Measurements from ENCODE around the gene AQP2. TPM values are rescaled to one million over a fixed set of nuclear protein-coding genes. Genes with fewer than 3 reads are reported as not detected.
A peak's percentile ranks its signal among the peaks of the same experiment; 100 is the strongest.

Gene AQP2
- polyA plus RNA-seq, 1 of the 3 experiments (the other 2 are of a cell fraction): not detected

DNA sequence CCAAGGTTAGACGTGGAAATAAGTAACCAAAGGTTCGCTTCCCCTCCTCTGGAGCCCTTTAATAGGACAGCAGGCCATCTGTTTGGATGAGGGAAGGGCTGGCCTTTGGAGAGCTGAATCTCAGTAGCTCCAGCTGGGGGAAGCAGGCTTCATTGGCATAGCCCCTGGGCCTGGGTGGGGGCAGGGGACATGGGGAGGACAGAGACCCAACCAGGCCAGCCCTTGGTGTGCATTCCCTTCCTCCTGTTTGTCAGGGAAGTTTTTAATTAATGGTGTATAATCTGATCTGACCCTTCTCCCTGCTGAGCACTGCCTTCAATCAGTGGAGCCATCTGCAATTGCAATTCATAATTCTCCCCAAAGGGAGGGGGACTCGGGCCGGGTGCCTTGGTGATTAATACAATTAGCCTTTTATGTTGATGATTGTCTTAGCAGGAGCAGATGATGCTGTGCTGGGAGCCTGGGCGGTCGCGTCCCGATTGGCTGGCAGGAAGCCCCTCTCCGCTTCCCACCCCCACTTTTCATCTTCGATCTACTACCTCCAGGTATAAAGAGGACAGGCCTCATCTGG lies 28.6 kb downstream of the AQP2 start (continued):
- TF ChIP-seq RXRA (IDR thresholded peaks at IDR 0.05; ENCODE audit: borderline replicate concordance, low read depth) (no peak), POLR2AphosphoS5 (IDR thresholded peaks at IDR 0.05; ENCODE audit: low read depth, low read length) (peak; percentile 30; the same call in 1 of the 2 replicates), SMC3 (IDR thresholded peaks at IDR 0.05; ENCODE audit: low read depth, low read length) (peak; percentile 14; the same call in 1 of the 2 replicates), CHD2 (IDR thresholded peaks at IDR 0.05; ENCODE audit: low read length, partially characterized antibody) (peak; percentile 95), GATA2 (CRISPR knock-in tag; IDR thresholded peaks at IDR 0.05) (peak; percentile 98)
- TF ChIP-seq, protein P1, sequence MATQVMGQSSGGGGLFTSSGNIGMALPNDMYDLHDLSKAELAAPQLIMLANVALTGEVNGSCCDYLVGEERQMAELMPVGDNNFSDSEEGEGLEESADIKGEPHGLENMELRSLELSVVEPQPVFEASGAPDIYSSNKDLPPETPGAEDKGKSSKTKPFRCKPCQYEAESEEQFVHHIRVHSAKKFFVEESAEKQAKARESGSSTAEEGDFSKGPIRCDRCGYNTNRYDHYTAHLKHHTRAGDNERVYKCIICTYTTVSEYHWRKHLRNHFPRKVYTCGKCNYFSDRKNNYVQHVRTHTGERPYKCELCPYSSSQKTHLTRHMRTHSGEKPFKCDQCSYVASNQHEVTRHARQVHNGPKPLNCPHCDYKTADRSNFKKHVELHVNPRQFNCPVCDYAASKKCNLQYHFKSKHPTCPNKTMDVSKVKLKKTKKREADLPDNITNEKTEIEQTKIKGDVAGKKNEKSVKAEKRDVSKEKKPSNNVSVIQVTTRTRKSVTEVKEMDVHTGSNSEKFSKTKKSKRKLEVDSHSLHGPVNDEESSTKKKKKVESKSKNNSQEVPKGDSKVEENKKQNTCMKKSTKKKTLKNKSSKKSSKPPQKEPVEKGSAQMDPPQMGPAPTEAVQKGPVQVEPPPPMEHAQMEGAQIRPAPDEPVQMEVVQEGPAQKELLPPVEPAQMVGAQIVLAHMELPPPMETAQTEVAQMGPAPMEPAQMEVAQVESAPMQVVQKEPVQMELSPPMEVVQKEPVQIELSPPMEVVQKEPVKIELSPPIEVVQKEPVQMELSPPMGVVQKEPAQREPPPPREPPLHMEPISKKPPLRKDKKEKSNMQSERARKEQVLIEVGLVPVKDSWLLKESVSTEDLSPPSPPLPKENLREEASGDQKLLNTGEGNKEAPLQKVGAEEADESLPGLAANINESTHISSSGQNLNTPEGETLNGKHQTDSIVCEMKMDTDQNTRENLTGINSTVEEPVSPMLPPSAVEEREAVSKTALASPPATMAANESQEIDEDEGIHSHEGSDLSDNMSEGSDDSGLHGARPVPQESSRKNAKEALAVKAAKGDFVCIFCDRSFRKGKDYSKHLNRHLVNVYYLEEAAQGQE (IDR thresholded peaks at IDR 0.05; ENCODE audit: low read depth, low read length): no peak

DNA sequence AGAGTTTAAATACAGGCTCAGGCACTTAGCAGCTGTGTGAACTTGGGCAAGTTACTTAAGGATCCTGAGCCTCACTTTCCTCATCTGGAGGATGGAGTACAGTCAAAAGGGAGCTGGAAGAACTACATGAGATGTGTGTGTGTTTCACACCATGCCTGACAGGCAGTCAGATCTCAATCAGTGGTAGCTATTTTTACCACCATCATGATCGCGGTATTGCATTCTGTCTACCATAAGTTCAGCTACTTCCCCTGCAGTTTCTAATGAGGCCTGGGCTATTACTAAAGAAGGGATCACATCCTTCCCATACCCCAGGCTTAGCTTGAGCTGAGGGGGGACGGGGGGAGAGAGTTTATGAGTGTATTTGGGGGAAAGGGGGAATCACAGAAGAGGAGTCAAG lies 29.3 kb downstream of the AQP2 start:
- POLR2A ChIA-PET: interaction anchor here (0.9 to 1.9 kb wide), 2 partner anchors 37 to 111 kb away, joined by 4 to 5 read pairs; no protein-coding TSS in a partner anchor
- 90% methylated on average over 3 of the region's 3 CpGs for WGBS (ENCODE audit: low lambda C conversion rate)
- CTCF ChIA-PET: interaction anchor here (1.1 to 12.7 kb wide), 10 partner anchors 11 to 112 kb away, joined by 3 to 176 read pairs (median 20); no protein-coding TSS in a partner anchor

DNA sequence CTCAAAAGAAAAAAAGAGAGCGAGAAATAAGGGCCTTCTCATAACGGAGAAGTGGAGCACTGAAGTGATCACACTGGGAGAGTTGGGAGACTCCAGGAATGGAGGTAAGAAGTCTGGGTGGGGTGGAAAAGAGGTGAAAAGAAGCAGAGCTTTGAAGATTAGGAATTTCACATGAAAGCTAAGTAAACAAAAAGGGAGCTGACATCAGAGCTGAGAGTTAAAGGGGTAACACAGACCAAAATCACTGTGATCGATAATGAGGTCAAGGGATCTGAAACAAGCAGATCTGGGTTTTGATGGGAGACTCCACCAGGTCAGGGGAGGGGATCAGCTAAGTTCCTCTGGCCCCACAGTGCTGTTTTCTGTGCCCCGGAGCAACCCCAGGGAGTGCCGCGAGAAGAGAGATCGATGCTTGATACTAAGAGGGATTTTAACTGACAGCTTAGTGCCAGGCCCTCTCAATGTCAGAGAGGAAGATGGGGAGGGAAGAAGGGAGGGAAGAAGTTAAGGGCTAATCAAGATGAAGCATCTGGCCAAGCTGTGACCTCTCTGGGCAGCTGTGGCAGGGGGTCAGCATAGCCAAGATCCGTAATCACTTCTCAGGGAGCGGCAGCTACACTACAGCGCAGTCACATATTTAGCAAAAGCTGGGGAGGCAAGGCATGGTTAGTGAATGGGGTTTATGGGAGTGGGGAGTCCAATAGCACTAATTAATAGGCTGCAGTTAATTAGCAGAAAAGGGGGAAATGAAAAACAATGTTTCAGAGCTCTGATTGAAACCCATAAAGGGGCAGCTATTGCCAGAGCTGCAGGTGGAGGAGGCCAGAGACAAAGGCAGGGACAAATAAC lies 30.2 kb downstream of the AQP2 start:
- peak; percentile 30 for DNase-seq
- Histone ChIP-seq H3F3A (replicated peaks; ENCODE audit: insufficient read depth) (peaks cover 29% of the 10 kb centered on the region), H3K4me3 (ENCODE audit: low read depth in 2 of 2, low read length in 1 of 2) (no peak overlapping the region), H3K27ac (ENCODE audit: low read depth in 2 of 2, low read length in 1 of 2) (peak overlapping the region in 1 of 2 experiments; percentile 98; a peak in 2 of 4 replicates), H3K27me3 (ENCODE audit: insufficient read depth) (no peaks in the 10 kb centered on the region), H3K9ac (no peak overlapping the region), H3K4me2 (no peak overlapping the region), H2AFZ (ENCODE audit: low read depth) (no peak overlapping the region), H3K36me3 (replicated peaks in 1 of 2; ENCODE audit: control insufficient read depth in 1 of 2, insufficient read depth in 2 of 2, low read length in 1 of 2) (peaks cover 0 to 5% of the 10 kb centered on the region in 2 experiments), H3K79me2 (ENCODE audit: insufficient read depth) (no peaks in the 10 kb centered on the region), H3K9me3 (no peaks in the 10 kb centered on the region), H3K9me2 (no peaks in the 10 kb centered on the region), H4K20me1 (ENCODE audit: insufficient read depth) (no peaks in the 10 kb centered on the region), H3K4me1 (ENCODE audit: control insufficient read depth in 1 of 2, insufficient read depth in 2 of 2, low read depth in 1 of 2, low read length in 1 of 2) (peaks cover 20 to 83% of the 10 kb centered on the region in 2 experiments)
- POLR2A ChIA-PET: interaction anchor here (0.7 to 1.9 kb wide), 3 partner anchors 14 to 104 kb away, joined by 3 to 5 read pairs (median 3); partner anchors contain the start of gene SMARCD1
- CTCF ChIA-PET: interaction anchor here (0.8 to 12.7 kb wide), 17 partner anchors 8 to 130 kb away, joined by 3 to 176 read pairs (median 6); partner anchors contain the start of genes AQP6 and RACGAP1
- 80% methylated on average over 10 of the region's 10 CpGs for WGBS (ENCODE audit: low lambda C conversion rate)
- TF ChIP-seq JUND (IDR thresholded peaks at IDR 0.05) (no peak), MXI1 (IDR thresholded peaks at IDR 0.05; ENCODE audit: low read depth, low read length) (no peak), GATA2 (CRISPR knock-in tag; IDR thresholded peaks at IDR 0.05) (peak; percentile 68), NFIC (IDR thresholded peaks at IDR 0.05; ENCODE audit: borderline replicate concordance) (no peak), CHD2 (IDR thresholded peaks at IDR 0.05; ENCODE audit: low read length, partially characterized antibody) (peak; percentile 71), NRF1 (IDR thresholded peaks at IDR 0.05; ENCODE audit: low read depth, low read length) (no peak), MEF2A (IDR thresholded peaks at IDR 0.05; ENCODE audit: borderline replicate concordance, low read depth) (no peak), GABPA (IDR thresholded peaks at IDR 0.05; ENCODE audit: low read depth) (no peak), FOXM1 (IDR thresholded peaks at IDR 0.05; ENCODE audit: low read depth) (no peak), EP300 (IDR thresholded peaks at IDR 0.05; ENCODE audit: borderline replicate concordance in 1 of 2, low read depth in 1 of 2, low read length in 1 of 2) (peak in 1 of 2 experiments; percentile 47; a peak in 1 of 4 replicates), POLR2AphosphoS5 (IDR thresholded peaks at IDR 0.05; ENCODE audit: low read depth, low read length) (no peak)
- TF ChIP-seq, protein P2, sequence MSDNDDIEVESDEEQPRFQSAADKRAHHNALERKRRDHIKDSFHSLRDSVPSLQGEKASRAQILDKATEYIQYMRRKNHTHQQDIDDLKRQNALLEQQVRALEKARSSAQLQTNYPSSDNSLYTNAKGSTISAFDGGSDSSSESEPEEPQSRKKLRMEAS (IDR thresholded peaks at IDR 0.05; ENCODE audit: low read depth): no peak
- TF ChIP-seq, protein P3, sequence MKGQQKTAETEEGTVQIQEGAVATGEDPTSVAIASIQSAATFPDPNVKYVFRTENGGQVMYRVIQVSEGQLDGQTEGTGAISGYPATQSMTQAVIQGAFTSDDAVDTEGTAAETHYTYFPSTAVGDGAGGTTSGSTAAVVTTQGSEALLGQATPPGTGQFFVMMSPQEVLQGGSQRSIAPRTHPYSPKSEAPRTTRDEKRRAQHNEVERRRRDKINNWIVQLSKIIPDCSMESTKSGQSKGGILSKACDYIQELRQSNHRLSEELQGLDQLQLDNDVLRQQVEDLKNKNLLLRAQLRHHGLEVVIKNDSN (IDR thresholded peaks at IDR 0.05; ENCODE audit: borderline replicate concordance, low read depth): no peak
- TF ChIP-seq, protein P4, sequence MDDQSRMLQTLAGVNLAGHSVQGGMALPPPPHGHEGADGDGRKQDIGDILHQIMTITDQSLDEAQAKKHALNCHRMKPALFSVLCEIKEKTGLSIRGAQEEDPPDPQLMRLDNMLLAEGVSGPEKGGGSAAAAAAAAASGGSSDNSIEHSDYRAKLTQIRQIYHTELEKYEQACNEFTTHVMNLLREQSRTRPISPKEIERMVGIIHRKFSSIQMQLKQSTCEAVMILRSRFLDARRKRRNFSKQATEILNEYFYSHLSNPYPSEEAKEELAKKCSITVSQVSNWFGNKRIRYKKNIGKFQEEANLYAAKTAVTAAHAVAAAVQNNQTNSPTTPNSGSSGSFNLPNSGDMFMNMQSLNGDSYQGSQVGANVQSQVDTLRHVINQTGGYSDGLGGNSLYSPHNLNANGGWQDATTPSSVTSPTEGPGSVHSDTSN (IDR thresholded peaks at IDR 0.05): no peak

More for the DNA sequence above, 29.3 kb downstream of the AQP2 start:
- no peaks in the 10 kb centered on the region for H4K20me1 ChIP-seq (ENCODE audit: insufficient read depth)
- no peak overlapping the region for H2AFZ ChIP-seq (ENCODE audit: low read depth)
- H3F3A ChIP-seq (replicated peaks; ENCODE audit: insufficient read depth): peaks cover 21% of the 10 kb centered on the region
- no peak overlapping the region for H3K4me2 ChIP-seq
- H3K9me3 ChIP-seq: no peaks in the 10 kb centered on the region
- no peaks in the 10 kb centered on the region for H3K36me3 ChIP-seq (replicated peaks in 1 of 2; ENCODE audit: control insufficient read depth in 1 of 2, insufficient read depth in 2 of 2, low read length in 1 of 2)
- no peak overlapping the region for H3K9ac ChIP-seq
- peak overlapping the region in 1 of 2 experiments; percentile 98; a peak in 2 of 4 replicates for H3K27ac ChIP-seq (ENCODE audit: low read depth in 2 of 2, low read length in 1 of 2)
- TF ChIP-seq RCOR1 (IDR thresholded peaks at IDR 0.05; ENCODE audit: low read length) (peak; percentile 43; the same call in 1 of the 2 replicates), JUND (IDR thresholded peaks at IDR 0.05) (no peak)
- H3K9me2 ChIP-seq: no peaks in the 10 kb centered on the region
- DNase-seq: peak; percentile 9
- H3K4me1 ChIP-seq (ENCODE audit: control insufficient read depth in 1 of 2, insufficient read depth in 2 of 2, low read depth in 1 of 2, low read length in 1 of 2): peaks cover 14 to 83% of the 10 kb centered on the region in 2 experiments
- H3K79me2 ChIP-seq (ENCODE audit: insufficient read depth): no peaks in the 10 kb centered on the region
- H3K4me3 ChIP-seq (ENCODE audit: low read depth in 2 of 2, low read length in 1 of 2): no peak overlapping the region
- no peaks in the 10 kb centered on the region for H3K27me3 ChIP-seq (ENCODE audit: insufficient read depth)

All from SK-N-SH (cell line).